Tibial nerve (tissue), 4 donors: ENCODE measurements around the gene TEC. TPM values are rescaled to one million over a fixed set of nuclear protein-coding genes. Genes with fewer than 3 reads are reported as not detected.
"Not testable (repeated sequence)": the region's sequence is repeated elsewhere in the genome, so short reads cannot be mapped to it uniquely, and the experiment has no call there.

Source experiments
- DNase-seq, 2 donors: peaks; one replicate each; pipeline ENCODE4 v3.0.0-alpha.2; 2019; ENCODE audit warnings: low spot score in 2 of 2
- H3K27ac ChIP-seq, 4 donors: fragments of 200-600 bp; sonication (generic) in 3 of 4; one replicate each; pipeline ENCODE4 v1.5.1; 2017 to 2019; ENCODE audit warnings: mild to moderate bottlenecking in 1 of 4
- H3K27me3 ChIP-seq, 2 donors: fragments of 200-600 bp; sonication (generic) in 1 of 2; one replicate each; pipeline versions ENCODE4 v1.5.1 to v1.6.0; 2017 to 2019
- H3K36me3 ChIP-seq, 3 donors: fragments of 200-600 bp; sonication (generic); one replicate each; pipeline ENCODE4 v1.5.1; 2018 to 2019
- H3K4me1 ChIP-seq, 4 donors: fragments of 200-600 bp; sonication (generic) in 3 of 4; one replicate each; pipeline ENCODE4 v1.5.1; 2017 to 2019
- H3K4me3 ChIP-seq, 4 donors: fragments of 200-600 bp; sonication (generic) in 3 of 4; one replicate each; pipeline ENCODE4 v1.5.1; 2017 to 2019; ENCODE audit warnings: mild to moderate bottlenecking in 1 of 4, moderate library complexity in 1 of 4
- H3K9me3 ChIP-seq, 4 donors: fragments of 200-600 bp; sonication (generic) in 3 of 4; one replicate each; pipeline ENCODE4 v1.5.1; 2017 to 2019
- EP300 ChIP-seq, 2 donors: sonication (generic); formaldehyde crosslinking; IDR thresholded peaks; one replicate each; pipeline ENCODE4 v1.6.1; 2017; ENCODE audit warnings: antibody characterized with exemption in 2 of 2, mild to moderate bottlenecking in 1 of 2
- POLR2A ChIP-seq, 2 donors: fragments of 450-650 bp; IDR thresholded peaks; one replicate each; pipeline ENCODE4 v1.6.1; 2017; ENCODE audit warnings: antibody characterized with exemption in 2 of 2, mild to moderate bottlenecking in 2 of 2, moderate library complexity in 2 of 2
- WGBS, 2 donors: methylation state at CpG; one replicate each; pipeline ENCODE4 v1.1.5; 2018; 5-methylcytosine and 5-hydroxymethylcytosine counted together
- total RNA-seq, 4 donors: library from RNA; depleted of rRNA; stranded (reverse); fragments of >200 nt; gene quantifications; one replicate each; pipeline ENCODE4 v1.1.0, GENCODE V29; 2016
- TF ChIP-seq, protein P1 (sequence below), 5 experiments: fragments of 200-600 bp in 3 of 5; fragments of 450-650 bp in 2 of 5; sonication (generic) in 3 of 5; IDR thresholded peaks; one replicate each; pipeline ENCODE4 v1.5.1; 2016 to 2019; ENCODE audit warnings: antibody characterized with exemption in 5 of 5, mild to moderate bottlenecking in 3 of 5, moderate library complexity in 2 of 5

Gene TEC
- total RNA-seq, 4 donors from 2014 or later, result 3.1 to 8.0 (median 5.0) TPM

DNA sequence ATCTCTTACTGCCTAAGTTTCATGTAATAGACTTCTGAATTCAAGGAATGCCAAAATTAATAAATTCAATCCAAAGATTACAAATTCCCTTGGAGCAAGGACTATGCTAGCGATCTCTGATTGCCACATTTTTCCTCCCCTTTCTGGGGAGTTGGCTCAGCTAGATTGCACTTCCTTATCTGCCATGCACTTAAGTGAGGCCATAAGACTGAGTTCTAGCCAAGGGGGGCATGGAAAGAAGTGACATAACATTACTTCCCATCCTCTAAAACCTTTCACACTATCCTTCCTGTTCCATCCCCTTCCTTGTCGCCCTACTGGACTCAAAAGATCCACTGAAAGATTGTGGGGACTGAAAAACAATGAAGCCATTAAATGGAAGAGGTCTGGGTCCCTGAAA is 81.8 kb downstream of the TEC start:
- TF ChIP-seq POLR2A (IDR thresholded peaks at IDR 0.05) (no peak), EP300 (IDR thresholded peaks at IDR 0.05) (no peak)
- TF ChIP-seq, protein P1, sequence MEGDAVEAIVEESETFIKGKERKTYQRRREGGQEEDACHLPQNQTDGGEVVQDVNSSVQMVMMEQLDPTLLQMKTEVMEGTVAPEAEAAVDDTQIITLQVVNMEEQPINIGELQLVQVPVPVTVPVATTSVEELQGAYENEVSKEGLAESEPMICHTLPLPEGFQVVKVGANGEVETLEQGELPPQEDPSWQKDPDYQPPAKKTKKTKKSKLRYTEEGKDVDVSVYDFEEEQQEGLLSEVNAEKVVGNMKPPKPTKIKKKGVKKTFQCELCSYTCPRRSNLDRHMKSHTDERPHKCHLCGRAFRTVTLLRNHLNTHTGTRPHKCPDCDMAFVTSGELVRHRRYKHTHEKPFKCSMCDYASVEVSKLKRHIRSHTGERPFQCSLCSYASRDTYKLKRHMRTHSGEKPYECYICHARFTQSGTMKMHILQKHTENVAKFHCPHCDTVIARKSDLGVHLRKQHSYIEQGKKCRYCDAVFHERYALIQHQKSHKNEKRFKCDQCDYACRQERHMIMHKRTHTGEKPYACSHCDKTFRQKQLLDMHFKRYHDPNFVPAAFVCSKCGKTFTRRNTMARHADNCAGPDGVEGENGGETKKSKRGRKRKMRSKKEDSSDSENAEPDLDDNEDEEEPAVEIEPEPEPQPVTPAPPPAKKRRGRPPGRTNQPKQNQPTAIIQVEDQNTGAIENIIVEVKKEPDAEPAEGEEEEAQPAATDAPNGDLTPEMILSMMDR (IDR thresholded peaks at IDR 0.05), result no peak
- no peak overlapping the region for H3K27ac ChIP-seq
- DNase-seq, result no peak
- no peaks in the 10 kb centered on the region for H3K27me3 ChIP-seq
- 37 to 74% methylated on average over 2 of the region's 2 CpGs for WGBS, 2 donors
- no peaks in the 10 kb centered on the region for H3K9me3 ChIP-seq
- H3K4me1 ChIP-seq, result peaks cover 0 to 4% (median 0%) of the 10 kb centered on the region in 4 donors
- H3K4me3 ChIP-seq, result no peak overlapping the region
- H3K36me3 ChIP-seq, result no peaks in the 10 kb centered on the region

- H3K4me3 ChIP-seq, H3K4me1 ChIP-seq, DNase-seq, H3K27ac ChIP-seq, H3K27me3 ChIP-seq, H3K36me3 ChIP-seq, H3K9me3 ChIP-seq: not testable (repeated sequence)
- 74 to 82% methylated on average over 3 to 5 of the region's 5 CpGs for WGBS, 2 donors
These were observed 82.6 kb downstream of the TEC start for GRCh38 chr4:48187066-48187465.

- H3K36me3 ChIP-seq, H3K27me3 ChIP-seq, H3K4me1 ChIP-seq, H3K9me3 ChIP-seq, H3K4me3 ChIP-seq, H3K27ac ChIP-seq, DNase-seq: not testable (repeated sequence)
- 92 to 96% methylated on average over 19 to 20 of the region's 33 CpGs for WGBS, 2 donors
These were observed 83.2 kb downstream of the TEC start for GRCh38 chr4:48186394-48186793.

DNA sequence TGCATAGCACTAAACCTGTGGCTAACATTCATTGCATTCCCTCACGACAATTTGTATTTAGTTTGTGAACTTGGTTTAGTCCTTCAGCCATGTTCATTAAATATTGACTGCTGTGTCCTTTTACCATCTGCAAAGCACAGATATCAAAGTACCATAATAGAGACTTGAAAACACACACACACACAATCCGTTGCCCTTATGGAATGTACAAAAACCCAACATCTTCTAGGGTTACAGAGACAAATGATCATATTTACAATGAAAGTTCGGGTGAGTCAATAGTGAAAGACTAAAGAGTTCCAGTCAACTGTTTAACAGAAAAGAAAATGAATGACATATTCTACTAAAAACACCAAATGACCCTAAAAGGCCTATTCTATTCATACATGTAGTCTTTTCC is 84.8 kb downstream of the TEC start:
- WGBS, 2 donors, result 58 to 71% methylated on average over 3 of the region's 3 CpGs
- H3K27me3 ChIP-seq, result no peaks in the 10 kb centered on the region
- no peak overlapping the region for H3K27ac ChIP-seq
- H3K36me3 ChIP-seq, result no peaks in the 10 kb centered on the region
- H3K9me3 ChIP-seq, result no peaks in the 10 kb centered on the region
- DNase-seq, result no peak
- H3K4me3 ChIP-seq, result no peak overlapping the region
- TF ChIP-seq POLR2A (IDR thresholded peaks at IDR 0.05), result no peak
- TF ChIP-seq, protein P1 (IDR thresholded peaks at IDR 0.05), result no peak
- peaks cover 0 to 4% (median 0%) of the 10 kb centered on the region in 4 donors for H3K4me1 ChIP-seq

DNA sequence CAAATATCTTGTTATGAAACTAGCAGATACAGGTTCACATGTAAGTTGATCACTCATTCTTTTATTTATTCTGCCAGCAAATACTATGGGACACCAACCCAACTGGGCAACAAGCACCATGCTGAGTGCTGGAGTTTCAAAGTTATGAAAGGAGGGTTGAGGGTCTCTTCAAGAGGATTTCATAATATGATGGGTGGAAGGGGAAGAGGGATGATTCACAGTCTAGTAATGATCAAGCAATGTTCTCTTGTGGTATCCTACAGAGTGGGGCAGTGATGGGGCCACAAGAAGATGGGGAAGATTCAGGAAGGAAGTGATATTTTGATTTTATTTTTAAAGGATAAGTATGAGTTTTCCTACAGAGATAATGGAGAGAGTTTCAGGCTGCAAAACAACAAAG is 89.4 kb downstream of the TEC start:
- no peak overlapping the region for H3K4me3 ChIP-seq
- H3K36me3 ChIP-seq, result peaks cover 0 to 6% (median 0%) of the 10 kb centered on the region in 3 donors
- H3K27me3 ChIP-seq, result no peaks in the 10 kb centered on the region
- no peak overlapping the region for H3K27ac ChIP-seq
- H3K4me1 ChIP-seq, result no peaks in the 10 kb centered on the region
- DNase-seq, result no peak
- TF ChIP-seq POLR2A (IDR thresholded peaks at IDR 0.05) (no peak), EP300 (IDR thresholded peaks at IDR 0.05) (no peak)
- TF ChIP-seq, protein P1 (IDR thresholded peaks at IDR 0.05), result no peak
- H3K9me3 ChIP-seq, result no peaks in the 10 kb centered on the region

DNA sequence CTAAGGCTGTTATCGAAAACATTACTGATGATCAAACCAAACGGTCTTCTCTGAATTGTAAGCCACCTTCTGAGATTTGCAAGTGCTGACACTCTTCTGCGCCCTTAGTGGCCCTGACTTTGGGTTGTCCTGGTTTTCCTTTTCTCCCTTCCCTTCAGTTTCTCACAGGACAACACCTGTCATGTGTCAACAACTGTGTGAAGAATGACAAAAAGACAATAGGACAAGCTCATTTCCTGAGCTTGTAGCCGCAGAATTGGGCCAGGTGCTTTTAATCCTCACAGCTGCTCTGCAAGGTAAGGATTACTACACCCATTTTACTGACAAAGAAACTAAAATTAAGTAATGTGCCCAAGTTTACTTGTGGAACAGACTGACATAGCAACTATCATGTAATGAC is 90.7 kb downstream of the TEC start:
- H3K27ac ChIP-seq, result no peak overlapping the region
- no peaks in the 10 kb centered on the region for H3K27me3 ChIP-seq
- no peak overlapping the region for H3K4me3 ChIP-seq
- WGBS, 2 donors, result 82% methylated on average over 4 of the region's 4 CpGs
- peaks cover 0 to 9% (median 0%) of the 10 kb centered on the region in 3 donors for H3K36me3 ChIP-seq
- TF ChIP-seq, protein P1 (IDR thresholded peaks at IDR 0.05), result no peak
- TF ChIP-seq EP300 (IDR thresholded peaks at IDR 0.05) (no peak), POLR2A (IDR thresholded peaks at IDR 0.05) (no peak)
- DNase-seq, result no peak
- no peaks in the 10 kb centered on the region for H3K9me3 ChIP-seq
- no peaks in the 10 kb centered on the region for H3K4me1 ChIP-seq
